ENCODE results near the gene TUBG2. TPM values are rescaled to one million over a fixed set of nuclear protein-coding genes. Genes with fewer than 3 reads are reported as not detected.

TUBG2 gene
- total RNA-seq, 1 donor from 2014 or later = 12.6 TPM

DNA sequence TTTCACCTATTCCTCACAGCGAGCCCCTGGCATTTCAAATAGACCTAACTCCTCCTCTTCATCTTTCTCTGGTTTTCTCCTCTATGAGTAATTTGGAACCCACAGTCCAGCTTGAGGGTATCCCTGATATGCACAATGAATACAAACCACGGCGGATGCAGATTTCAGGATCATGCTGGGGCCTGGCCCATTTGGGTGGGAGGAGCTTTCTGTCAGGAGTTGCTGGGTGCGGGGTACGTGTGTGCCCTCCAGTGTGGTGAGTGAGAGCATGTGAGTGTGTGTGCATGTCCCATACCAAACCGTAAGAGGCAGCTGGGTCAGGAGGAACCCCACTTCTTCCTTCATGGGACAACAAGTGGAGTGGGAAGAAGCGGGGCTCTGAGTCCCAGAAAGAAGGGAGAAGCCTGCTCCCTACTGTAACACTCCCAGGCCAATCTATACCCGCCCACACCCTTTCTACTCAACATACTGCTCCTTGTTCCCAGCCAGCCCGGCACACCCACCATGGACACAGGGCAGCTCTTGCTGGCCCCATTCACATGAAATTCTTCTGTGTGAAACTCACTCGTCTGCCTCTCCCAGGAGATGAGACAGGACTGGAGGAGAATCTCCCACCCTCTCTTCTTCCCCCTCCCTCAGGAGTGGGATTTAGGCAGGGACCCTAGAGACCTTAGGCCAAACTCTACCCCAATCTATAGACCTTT is 41.7 kb downstream of the TUBG2 start:
- Mint-ChIP-seq H3K4me3 (ENCODE audit: low read depth) (no peak overlapping the region), H3K9me3 (no peaks in the 10 kb centered on the region), H3K27me3 (ENCODE audit: low read depth) (peaks cover 3% of the 10 kb centered on the region), H3K36me3 (ENCODE audit: low read depth) (peaks cover 58% of the 10 kb centered on the region), H3K4me1 (ENCODE audit: low read depth) (peaks cover 9% of the 10 kb centered on the region), H3K27ac (no peak overlapping the region)
- intact Hi-C loops (cut with micrococcal nuclease) = no loop called here
- no peak for DNase-seq (ENCODE audit: low spot score)

DNA sequence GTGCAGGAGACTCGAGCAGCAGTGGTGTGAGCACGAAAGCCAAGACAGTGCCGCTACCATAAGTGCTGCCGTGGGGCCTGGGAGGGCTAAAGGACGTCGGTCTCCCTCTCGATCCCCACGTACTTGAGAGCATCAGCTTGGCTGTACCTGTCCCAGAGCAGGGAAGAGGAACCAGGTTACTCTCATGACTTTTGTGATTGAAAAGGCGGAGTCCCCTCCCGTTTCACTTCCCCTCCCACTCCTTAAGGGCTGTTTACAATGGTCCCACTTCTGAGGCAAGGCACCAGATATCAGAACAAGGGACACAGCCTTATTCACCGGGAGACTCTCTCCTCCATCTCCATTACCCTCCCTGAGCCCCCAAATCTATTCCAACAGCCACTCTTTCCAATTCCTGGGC is 43.4 kb downstream of the TUBG2 start:
- peaks cover 3% of the 10 kb centered on the region for H3K27me3 Mint-ChIP-seq (ENCODE audit: low read depth)
- H3K4me1 Mint-ChIP-seq (ENCODE audit: low read depth) = peaks cover 15% of the 10 kb centered on the region
- H3K9me3 Mint-ChIP-seq = no peaks in the 10 kb centered on the region
- no peak overlapping the region for H3K27ac Mint-ChIP-seq
- H3K36me3 Mint-ChIP-seq (ENCODE audit: low read depth) = peaks cover 69% of the 10 kb centered on the region
- no peak for DNase-seq (ENCODE audit: low spot score)
- H3K4me3 Mint-ChIP-seq (ENCODE audit: low read depth) = no peak overlapping the region
- intact Hi-C loops (cut with micrococcal nuclease) = no loop called here

DNA sequence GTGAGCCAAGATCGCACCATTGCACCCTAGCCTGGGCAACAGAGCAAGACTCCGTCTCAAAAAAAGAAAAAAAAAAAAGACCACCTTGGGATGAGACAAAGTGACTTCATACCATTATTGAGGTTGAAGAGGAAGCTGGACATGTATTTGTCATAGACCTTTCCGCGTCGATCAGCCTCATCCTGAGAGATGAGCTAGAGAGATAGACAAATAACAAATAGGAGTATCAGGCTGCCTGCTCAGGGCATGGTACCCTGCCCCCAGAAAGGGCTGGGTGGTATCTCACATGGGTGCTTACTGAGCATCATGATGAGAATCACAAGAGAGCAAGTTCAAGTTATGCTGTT is 45.4 kb downstream of the TUBG2 start:
- H3K27me3 Mint-ChIP-seq (ENCODE audit: low read depth) = peaks cover under 1% of the 10 kb centered on the region

DNA sequence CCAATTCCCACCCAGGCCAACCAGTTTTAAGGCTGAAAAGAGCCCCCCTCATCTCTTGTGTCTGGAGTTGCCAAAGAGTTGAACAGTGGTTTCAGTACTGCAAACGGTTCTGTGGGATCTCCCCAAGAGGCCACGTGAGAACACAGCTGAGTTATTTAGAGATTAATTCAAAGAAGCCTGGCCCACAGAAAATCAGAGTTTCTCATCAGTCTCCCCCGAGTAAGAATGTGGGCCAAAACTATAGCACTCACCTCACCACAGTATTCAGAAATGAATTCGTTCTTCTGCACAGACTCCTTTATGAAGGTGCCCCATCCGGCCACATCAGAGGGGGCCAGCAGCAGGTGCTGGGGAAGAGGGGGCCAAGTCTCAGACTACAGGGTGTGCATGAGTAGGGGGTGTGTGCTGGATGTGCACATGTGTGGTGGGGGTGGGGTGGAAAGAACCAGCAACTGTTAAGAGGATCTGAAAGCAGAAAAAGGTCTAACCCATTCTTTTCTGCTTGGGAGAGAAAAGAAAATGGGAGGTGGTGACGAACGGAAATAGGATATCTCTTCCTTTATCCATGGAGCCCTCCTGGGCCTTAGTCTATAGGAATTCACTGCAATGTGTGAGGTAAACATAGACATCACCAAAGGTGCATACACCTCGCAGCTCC is 45.9 kb downstream of the TUBG2 start:
- H3K9me3 Mint-ChIP-seq = no peaks in the 10 kb centered on the region
- H3K4me1 Mint-ChIP-seq (ENCODE audit: low read depth) = peaks cover 18% of the 10 kb centered on the region
- H3K36me3 Mint-ChIP-seq (ENCODE audit: low read depth) = peaks cover 93% of the 10 kb centered on the region
- no peaks in the 10 kb centered on the region for H3K27me3 Mint-ChIP-seq (ENCODE audit: low read depth)
- intact Hi-C loops (cut with micrococcal nuclease) = no loop called here
- no peak overlapping the region for H3K27ac Mint-ChIP-seq
- H3K4me3 Mint-ChIP-seq (ENCODE audit: low read depth) = no peak overlapping the region
- DNase-seq (ENCODE audit: low spot score) = no peak

More for the DNA sequence above, 45.4 kb downstream of the TUBG2 start:
- Mint-ChIP-seq H3K9me3 (no peaks in the 10 kb centered on the region), H3K4me1 (ENCODE audit: low read depth) (peaks cover 18% of the 10 kb centered on the region), H3K36me3 (ENCODE audit: low read depth) (peaks cover 88% of the 10 kb centered on the region), H3K27ac (no peak overlapping the region), H3K4me3 (ENCODE audit: low read depth) (no peak overlapping the region)
- intact Hi-C loops (cut with micrococcal nuclease) = no loop called here
- DNase-seq (ENCODE audit: low spot score) = no peak

DNA sequence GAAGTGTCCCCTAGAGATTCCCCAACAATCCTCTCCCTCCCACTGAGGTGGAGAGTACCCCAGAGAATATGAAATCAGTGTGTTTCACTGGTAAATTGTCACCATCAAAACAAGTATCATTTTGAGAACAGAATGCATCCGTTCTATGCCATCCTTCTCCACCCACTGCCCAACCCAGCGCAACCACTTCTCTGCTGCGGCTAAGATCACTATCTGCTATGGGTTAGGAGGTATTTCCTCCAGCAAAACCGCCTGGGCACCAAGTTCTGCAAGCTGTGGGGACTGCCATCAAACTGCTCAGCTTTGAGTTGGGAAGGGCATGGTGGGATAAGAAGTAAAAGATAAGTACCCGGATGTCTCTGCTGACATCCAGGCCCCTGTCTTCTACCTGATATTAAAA is 47.6 kb downstream of the TUBG2 start:
- Mint-ChIP-seq H3K9me3 (no peaks in the 10 kb centered on the region), H3K27me3 (ENCODE audit: low read depth) (no peaks in the 10 kb centered on the region), H3K27ac (no peak overlapping the region), H3K4me3 (ENCODE audit: low read depth) (no peak overlapping the region), H3K36me3 (ENCODE audit: low read depth) (peaks cover 95% of the 10 kb centered on the region), H3K4me1 (ENCODE audit: low read depth) (peaks cover 18% of the 10 kb centered on the region)
- intact Hi-C loops (cut with micrococcal nuclease) = no loop called here
- DNase-seq (ENCODE audit: low spot score) = peak; percentile 22

DNA sequence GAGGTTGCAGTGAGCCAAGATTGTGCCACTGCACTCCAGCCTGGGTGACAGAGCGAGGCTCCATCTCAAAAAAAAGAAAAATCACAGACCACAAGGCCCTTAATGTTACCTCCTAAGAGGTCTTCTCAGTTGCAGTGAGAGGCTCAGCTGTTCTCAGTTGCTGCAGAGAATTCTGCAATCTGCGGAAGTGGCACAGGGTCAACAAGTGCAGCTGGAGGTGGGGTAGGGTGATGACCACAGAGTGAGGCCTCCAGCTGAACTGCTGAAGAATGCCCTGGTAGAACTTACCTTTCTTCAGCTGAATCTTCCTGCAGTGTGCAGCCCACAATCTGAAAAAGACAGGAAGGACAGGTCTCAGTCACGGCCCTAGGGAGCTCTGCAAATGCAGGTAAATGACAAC is 49.5 kb downstream of the TUBG2 start:
- no peak overlapping the region for H3K4me3 Mint-ChIP-seq (ENCODE audit: low read depth)

DNA sequence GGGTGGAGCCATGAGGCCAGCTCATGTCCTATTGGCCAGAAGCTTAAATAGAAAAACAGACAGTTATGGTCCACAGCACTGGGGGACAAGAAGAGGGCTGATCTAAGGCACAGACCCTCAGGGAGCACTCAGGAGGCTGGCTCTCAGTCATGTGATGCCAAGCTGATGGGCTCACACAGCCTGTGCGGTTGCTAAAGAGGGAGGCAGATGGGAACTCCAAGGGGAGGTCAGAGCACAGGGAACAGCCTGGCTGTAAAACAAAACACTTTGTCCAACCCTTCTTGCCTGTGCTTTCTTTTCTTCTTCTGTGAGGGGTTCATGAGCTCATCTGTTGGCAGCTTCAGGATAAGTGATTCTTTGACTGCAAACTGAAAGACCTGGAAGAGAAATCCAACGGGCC is 50.5 kb downstream of the TUBG2 start:
- peaks cover 90% of the 10 kb centered on the region for H3K36me3 Mint-ChIP-seq (ENCODE audit: low read depth)
- intact Hi-C loops (cut with micrococcal nuclease) = no loop called here

More for the DNA sequence above, 49.5 kb downstream of the TUBG2 start:
- Mint-ChIP-seq H3K9me3 (no peaks in the 10 kb centered on the region), H3K36me3 (ENCODE audit: low read depth) (peaks cover 90% of the 10 kb centered on the region), H3K4me1 (ENCODE audit: low read depth) (peaks cover 18% of the 10 kb centered on the region), H3K27me3 (ENCODE audit: low read depth) (no peaks in the 10 kb centered on the region), H3K27ac (no peak overlapping the region)
- intact Hi-C loops (cut with micrococcal nuclease) = no loop called here
- no peak for DNase-seq (ENCODE audit: low spot score)

More for the DNA sequence above, 50.5 kb downstream of the TUBG2 start:
- no peaks in the 10 kb centered on the region for H3K9me3 Mint-ChIP-seq
- DNase-seq (ENCODE audit: low spot score) = no peak
- no peak overlapping the region for H3K27ac Mint-ChIP-seq
- no peak overlapping the region for H3K4me3 Mint-ChIP-seq (ENCODE audit: low read depth)
- H3K27me3 Mint-ChIP-seq (ENCODE audit: low read depth) = no peaks in the 10 kb centered on the region
- H3K4me1 Mint-ChIP-seq (ENCODE audit: low read depth) = peaks cover 16% of the 10 kb centered on the region

Other genes with a start within 250 kb of the TUBG2 start
- 3.5 and 3.8 TPM in 2 replicates for gene CAVIN1, start 236.0 kb upstream of the TUBG2 start, total RNA-seq
- gene ATP6V0A1, start 200.4 kb upstream of the TUBG2 start, total RNA-seq = 16.0 and 17.5 TPM in 2 replicates
- gene NAGLU, start 123.0 kb upstream of the TUBG2 start, total RNA-seq = 17.4 and 19.9 TPM in 2 replicates
- gene HSD17B1, start 106.4 kb upstream of the TUBG2 start, total RNA-seq = 0.91 and 1.4 TPM in 2 replicates
- gene COASY, start 97.1 kb upstream of the TUBG2 start, total RNA-seq = 90.6 and 91.6 TPM in 2 replicates
- 54.8 and 60.0 TPM in 2 replicates for gene MLX, start 92.2 kb upstream of the TUBG2 start, total RNA-seq
- 23.3 and 26.6 TPM in 2 replicates for gene PSMC3IP, start 81.6 kb upstream of the TUBG2 start, total RNA-seq
- gene RETREG3, start 49.9 kb upstream of the TUBG2 start, total RNA-seq = 37.7 and 39.0 TPM in 2 replicates
- gene TUBG1, start 49.6 kb upstream of the TUBG2 start, total RNA-seq = 85.5 and 94.9 TPM in 2 replicates
- 0.57 and 1.0 TPM in 2 replicates for gene PLEKHH3, start 17.7 kb downstream of the TUBG2 start, total RNA-seq
- 0.16 and 0.23 TPM in 2 replicates for gene CCR10, start 22.6 kb downstream of the TUBG2 start, total RNA-seq
- 1.3 and 2.4 TPM in 2 replicates for gene CNTNAP1, start 23.2 kb downstream of the TUBG2 start, total RNA-seq
- 36.1 and 37.1 TPM in 2 replicates for gene EZH1, start 85.8 kb downstream of the TUBG2 start, total RNA-seq
- not detected in 2 replicates for gene RAMP2, start 101.9 kb downstream of the TUBG2 start, total RNA-seq
- gene VPS25, start 114.2 kb downstream of the TUBG2 start, total RNA-seq = 88.8 and 90.4 TPM in 2 replicates
- 0.16 and 0.28 TPM in 2 replicates for gene WNK4, start 121.3 kb downstream of the TUBG2 start, total RNA-seq
- 51.2 and 51.7 TPM in 2 replicates for gene COA3, start 139.4 kb downstream of the TUBG2 start, total RNA-seq
- gene CNTD1, start 139.6 kb downstream of the TUBG2 start, total RNA-seq = 0.09 TPM in 1 of 2 replicates, not detected in the other
- 97.2 and 104 TPM in 2 replicates for gene BECN1, start 165.0 kb downstream of the TUBG2 start, total RNA-seq
- gene PSME3, start 174.1 kb downstream of the TUBG2 start, total RNA-seq = 172 TPM in 2 replicates
- 3.2 TPM in 2 replicates for gene AOC2, start 185.3 kb downstream of the TUBG2 start, total RNA-seq
- 1.6 and 2.4 TPM in 2 replicates for gene AOC3, start 191.9 kb downstream of the TUBG2 start, total RNA-seq
- not detected in 2 replicates for gene G6PC1, start 241.5 kb downstream of the TUBG2 start, total RNA-seq